DND-41 (cell line): ENCODE results near the gene LAMB4.

Experiments
- ATAC-seq: fragments of 200-7000 bp; cut with Tn5 transposase; 3 replicates; pipeline ENCODE4 v1.9.1; 2021; ENCODE audit warnings: low read depth; ENCODE audit not compliant: insufficient read depth
- DNase-seq: peaks from one replicate; pipeline ENCODE4 v3.0.0-alpha.2; 2020
- H2AFZ ChIP-seq: 2 replicates; pipeline ENCODE4 v1.6.0; 2012; ENCODE audit warnings: low read depth, low read length
- H3K27ac ChIP-seq: 2 replicates; pipeline ENCODE4 v1.5.1; 2012; ENCODE audit warnings: low read length, inconsistent platforms
- H3K27me3 ChIP-seq: fragments of 200-600 bp; sonication (generic); 2 replicates; pipeline ENCODE4 v1.6.0; 2012; ENCODE audit warnings: low read length, mild to moderate bottlenecking, inconsistent platforms; ENCODE audit not compliant: insufficient read depth, poor library complexity
- H3K36me3 ChIP-seq: 2 replicates; pipeline ENCODE4 v1.5.1; 2012; ENCODE audit warnings: low read length, inconsistent platforms; ENCODE audit not compliant: insufficient read depth
- H3K4me1 ChIP-seq: 2 replicates; pipeline ENCODE4 v1.5.1; 2012; ENCODE audit warnings: mild to moderate bottlenecking, low read length; ENCODE audit not compliant: insufficient read depth
- H3K4me2 ChIP-seq: 2 replicates; pipeline ENCODE4 v1.6.0; 2012; ENCODE audit warnings: mild to moderate bottlenecking, moderate library complexity, low read length, inconsistent platforms; ENCODE audit not compliant: insufficient read depth
- H3K4me3 ChIP-seq, 2 experiments: fragments of 200-600 bp in 1 of 2; shearing (Covaris generic) in 1 of 2; 2 replicates each; pipeline ENCODE4 v1.5.1; 2012 to 2016; ENCODE audit warnings: inconsistent platforms in 2 of 2, low read length in 2 of 2, mild to moderate bottlenecking in 2 of 2, low read depth in 1 of 2, moderate library complexity in 1 of 2
- H3K79me2 ChIP-seq: 2 replicates; pipeline ENCODE4 v1.6.0; 2012; ENCODE audit warnings: low read length, inconsistent platforms; ENCODE audit not compliant: insufficient read depth
- H3K9ac ChIP-seq: 2 replicates; pipeline ENCODE4 v1.6.0; 2012; ENCODE audit warnings: low read depth, mild to moderate bottlenecking, inconsistent platforms, low read length, moderate library complexity
- H3K9me3 ChIP-seq: 2 replicates; pipeline ENCODE4 v1.5.1; 2012; ENCODE audit warnings: low read length, moderate library complexity, mild to moderate bottlenecking, inconsistent platforms; ENCODE audit not compliant: insufficient read depth, severe bottlenecking
- H4K20me1 ChIP-seq: 2 replicates; pipeline ENCODE4 v1.6.0; 2012; ENCODE audit warnings: low read length; ENCODE audit not compliant: insufficient read depth
- EZH2 ChIP-seq: IDR thresholded peaks from 3 replicates; pipeline ENCODE4 v1.6.1; 2012; ENCODE audit warnings: borderline replicate concordance, low read depth, mild to moderate bottlenecking, moderate library complexity, low read length, inconsistent platforms; ENCODE audit not compliant: severe bottlenecking
- TF ChIP-seq, protein P1 (sequence below): IDR thresholded peaks from 2 replicates; pipeline ENCODE4 v1.5.1; 2012; ENCODE audit warnings: borderline replicate concordance, low read length, moderate library complexity, mild to moderate bottlenecking; ENCODE audit not compliant: poor library complexity, severe bottlenecking; ENCODE audit errors: extremely low read depth

The LAMB4 gene

DNA sequence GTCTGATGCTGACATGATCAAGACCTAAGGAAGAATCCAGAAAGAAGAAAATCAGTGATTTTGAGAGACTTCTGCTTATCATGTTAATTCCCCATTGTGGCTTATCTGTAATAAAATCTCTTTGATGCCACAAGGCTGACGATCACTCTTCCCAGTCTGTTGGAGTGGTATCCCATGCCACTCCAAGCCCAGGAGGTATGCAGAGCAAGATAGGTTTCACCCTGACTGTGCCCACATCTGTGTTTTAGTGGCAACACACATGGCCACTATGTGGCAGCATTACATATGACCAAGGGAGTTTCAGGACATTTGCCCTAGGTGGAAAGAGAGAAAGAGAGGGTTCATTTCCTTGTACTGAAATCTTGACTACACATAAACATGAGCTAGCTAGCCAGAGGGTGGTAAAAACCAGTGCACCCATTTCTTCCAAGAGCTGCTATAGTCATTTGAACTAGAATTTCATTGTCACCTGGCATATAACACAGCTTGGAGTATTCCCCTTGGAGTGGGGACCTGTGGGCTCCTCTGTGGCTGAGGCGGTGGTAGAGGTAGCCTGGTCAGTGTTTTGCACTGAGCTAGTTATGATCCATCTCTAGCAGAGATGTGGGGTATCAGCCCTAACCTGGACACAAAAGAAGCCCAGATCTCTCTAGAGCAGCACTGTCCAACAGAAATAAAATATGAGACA lies 20.8 kb downstream of the LAMB4 start:
- TF ChIP-seq, protein P1, sequence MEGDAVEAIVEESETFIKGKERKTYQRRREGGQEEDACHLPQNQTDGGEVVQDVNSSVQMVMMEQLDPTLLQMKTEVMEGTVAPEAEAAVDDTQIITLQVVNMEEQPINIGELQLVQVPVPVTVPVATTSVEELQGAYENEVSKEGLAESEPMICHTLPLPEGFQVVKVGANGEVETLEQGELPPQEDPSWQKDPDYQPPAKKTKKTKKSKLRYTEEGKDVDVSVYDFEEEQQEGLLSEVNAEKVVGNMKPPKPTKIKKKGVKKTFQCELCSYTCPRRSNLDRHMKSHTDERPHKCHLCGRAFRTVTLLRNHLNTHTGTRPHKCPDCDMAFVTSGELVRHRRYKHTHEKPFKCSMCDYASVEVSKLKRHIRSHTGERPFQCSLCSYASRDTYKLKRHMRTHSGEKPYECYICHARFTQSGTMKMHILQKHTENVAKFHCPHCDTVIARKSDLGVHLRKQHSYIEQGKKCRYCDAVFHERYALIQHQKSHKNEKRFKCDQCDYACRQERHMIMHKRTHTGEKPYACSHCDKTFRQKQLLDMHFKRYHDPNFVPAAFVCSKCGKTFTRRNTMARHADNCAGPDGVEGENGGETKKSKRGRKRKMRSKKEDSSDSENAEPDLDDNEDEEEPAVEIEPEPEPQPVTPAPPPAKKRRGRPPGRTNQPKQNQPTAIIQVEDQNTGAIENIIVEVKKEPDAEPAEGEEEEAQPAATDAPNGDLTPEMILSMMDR: peak; percentile 47
- no peak for TF ChIP-seq EZH2
- Histone ChIP-seq H3K79me2 (no peaks in the 10 kb centered on the region), H3K36me3 (no peaks in the 10 kb centered on the region), H3K4me3 (no peak overlapping the region), H4K20me1 (no peaks in the 10 kb centered on the region), H2AFZ (no peak overlapping the region), H3K4me1 (no peaks in the 10 kb centered on the region), H3K4me2 (no peak overlapping the region), H3K27me3 (no peaks in the 10 kb centered on the region), H3K9me3 (no peaks in the 10 kb centered on the region), H3K9ac (no peak overlapping the region), H3K27ac (no peak overlapping the region)
- no peak for DNase-seq
- ATAC-seq: no peak

DNA sequence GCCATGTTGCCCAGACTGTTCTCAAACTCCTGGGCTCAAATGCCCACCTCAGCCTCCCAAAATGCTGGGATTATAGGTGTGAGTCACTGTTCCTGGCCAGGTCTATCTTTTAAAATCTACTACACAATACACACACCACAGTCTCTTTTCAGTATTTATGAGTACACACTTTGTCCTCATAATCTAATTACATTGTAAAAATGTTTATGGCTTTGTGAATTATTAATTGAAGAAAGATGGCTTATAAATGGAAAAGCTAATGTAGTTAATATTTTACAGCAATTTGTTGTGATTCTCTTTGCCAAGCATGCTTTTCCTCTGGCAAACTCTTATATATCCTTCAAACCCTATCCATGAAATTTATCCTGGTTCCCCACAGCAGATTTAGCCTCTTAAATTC lies 22.0 kb downstream of the LAMB4 start:
- no peaks in the 10 kb centered on the region for H3K79me2 ChIP-seq
- H3K9ac ChIP-seq: no peak overlapping the region
- no peak overlapping the region for H3K4me3 ChIP-seq
- DNase-seq: no peak
- H4K20me1 ChIP-seq: no peaks in the 10 kb centered on the region
- H3K27ac ChIP-seq: no peak overlapping the region
- H3K4me1 ChIP-seq: no peaks in the 10 kb centered on the region
- no peak for TF ChIP-seq EZH2
- TF ChIP-seq, protein P1: no peak
- no peak overlapping the region for H3K4me2 ChIP-seq
- H3K36me3 ChIP-seq: no peaks in the 10 kb centered on the region
- H3K27me3 ChIP-seq: no peaks in the 10 kb centered on the region
- no peak overlapping the region for H2AFZ ChIP-seq
- H3K9me3 ChIP-seq: no peaks in the 10 kb centered on the region
- no peak for ATAC-seq

DNA sequence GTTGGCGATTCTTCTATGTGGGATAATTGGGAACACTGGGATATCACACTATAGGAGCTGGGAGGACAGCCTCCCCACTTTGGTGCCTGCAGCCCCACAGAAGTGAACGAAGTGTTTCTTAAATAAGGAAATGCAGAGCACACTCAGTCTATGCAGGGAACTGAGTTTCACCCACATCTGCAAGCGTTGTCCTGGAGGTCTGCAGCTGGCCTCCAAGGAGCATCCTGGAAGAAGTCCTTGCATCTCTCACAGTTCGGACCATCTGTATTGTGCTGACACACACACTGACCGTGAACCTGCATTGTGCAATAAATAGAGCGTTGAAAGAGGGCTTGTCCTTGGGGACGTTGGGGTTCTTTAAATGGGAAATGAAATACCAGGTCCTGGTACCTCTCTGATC lies 25.8 kb downstream of the LAMB4 start:
- H3K79me2 ChIP-seq: no peaks in the 10 kb centered on the region
- DNase-seq: no peak
- H3K4me1 ChIP-seq: no peaks in the 10 kb centered on the region
- no peaks in the 10 kb centered on the region for H3K9me3 ChIP-seq
- H3K27me3 ChIP-seq: no peaks in the 10 kb centered on the region
- H3K27ac ChIP-seq: no peak overlapping the region
- no peak overlapping the region for H2AFZ ChIP-seq
- no peak overlapping the region for H3K4me2 ChIP-seq
- ATAC-seq: no peak
- TF ChIP-seq EZH2: no peak
- TF ChIP-seq, protein P1: no peak
- H3K4me3 ChIP-seq: no peak overlapping the region
- H4K20me1 ChIP-seq: no peaks in the 10 kb centered on the region
- no peak overlapping the region for H3K9ac ChIP-seq
- H3K36me3 ChIP-seq: no peaks in the 10 kb centered on the region
